Measurements from ENCODE around the gene C22orf23. TPM values are rescaled to one million over a fixed set of nuclear protein-coding genes. Genes with fewer than 3 reads are reported as not detected.

The C22orf23 gene
- total RNA-seq, 4 donors from 2014 or later, result 0.31 to 0.40 TPM; not detected in 2

DNA sequence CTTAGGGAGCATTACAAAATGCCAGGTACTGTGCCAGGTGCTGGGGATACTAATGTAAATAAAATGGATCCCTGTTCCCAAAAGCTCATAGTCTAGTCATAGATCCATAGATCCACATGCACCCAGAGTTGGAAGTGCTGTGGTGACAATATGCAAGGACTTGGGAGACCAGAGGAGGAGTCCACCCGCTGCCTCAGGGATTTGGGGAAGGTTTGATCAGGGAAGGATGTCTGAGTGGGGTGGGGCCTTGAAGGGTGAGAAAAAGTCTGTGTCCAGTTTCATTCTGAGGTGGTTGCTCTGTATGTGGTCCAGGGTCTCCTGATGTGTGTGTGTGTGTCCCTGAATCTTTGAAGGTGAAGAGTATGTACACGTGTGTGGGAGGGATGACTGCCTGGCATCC lies 21.8 kb upstream of the C22orf23 start:
- TF ChIP-seq POLR2AphosphoS5 (IDR thresholded peaks at IDR 0.05) (no peak), POLR2A (IDR thresholded peaks at IDR 0.05) (no peak), EP300 (IDR thresholded peaks at IDR 0.05) (no peak)
- TF ChIP-seq, protein P1, sequence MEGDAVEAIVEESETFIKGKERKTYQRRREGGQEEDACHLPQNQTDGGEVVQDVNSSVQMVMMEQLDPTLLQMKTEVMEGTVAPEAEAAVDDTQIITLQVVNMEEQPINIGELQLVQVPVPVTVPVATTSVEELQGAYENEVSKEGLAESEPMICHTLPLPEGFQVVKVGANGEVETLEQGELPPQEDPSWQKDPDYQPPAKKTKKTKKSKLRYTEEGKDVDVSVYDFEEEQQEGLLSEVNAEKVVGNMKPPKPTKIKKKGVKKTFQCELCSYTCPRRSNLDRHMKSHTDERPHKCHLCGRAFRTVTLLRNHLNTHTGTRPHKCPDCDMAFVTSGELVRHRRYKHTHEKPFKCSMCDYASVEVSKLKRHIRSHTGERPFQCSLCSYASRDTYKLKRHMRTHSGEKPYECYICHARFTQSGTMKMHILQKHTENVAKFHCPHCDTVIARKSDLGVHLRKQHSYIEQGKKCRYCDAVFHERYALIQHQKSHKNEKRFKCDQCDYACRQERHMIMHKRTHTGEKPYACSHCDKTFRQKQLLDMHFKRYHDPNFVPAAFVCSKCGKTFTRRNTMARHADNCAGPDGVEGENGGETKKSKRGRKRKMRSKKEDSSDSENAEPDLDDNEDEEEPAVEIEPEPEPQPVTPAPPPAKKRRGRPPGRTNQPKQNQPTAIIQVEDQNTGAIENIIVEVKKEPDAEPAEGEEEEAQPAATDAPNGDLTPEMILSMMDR (IDR thresholded peaks at IDR 0.05), result no peak
- H3K27ac ChIP-seq, result no peak overlapping the region
- no peaks in the 10 kb centered on the region for H3K9me3 ChIP-seq
- no peak overlapping the region for H3K4me3 ChIP-seq
- no peak for ATAC-seq
- peaks cover 0 to 84% of the 10 kb centered on the region in 2 donors for H3K36me3 ChIP-seq
- no peaks in the 10 kb centered on the region for H3K4me1 ChIP-seq
- 33 to 100% methylated on average over 1 of the region's 2 CpGs for WGBS, 2 donors (ENCODE audit: low coverage in 1 of 2)
- H3K27me3 ChIP-seq, result no peaks in the 10 kb centered on the region

DNA sequence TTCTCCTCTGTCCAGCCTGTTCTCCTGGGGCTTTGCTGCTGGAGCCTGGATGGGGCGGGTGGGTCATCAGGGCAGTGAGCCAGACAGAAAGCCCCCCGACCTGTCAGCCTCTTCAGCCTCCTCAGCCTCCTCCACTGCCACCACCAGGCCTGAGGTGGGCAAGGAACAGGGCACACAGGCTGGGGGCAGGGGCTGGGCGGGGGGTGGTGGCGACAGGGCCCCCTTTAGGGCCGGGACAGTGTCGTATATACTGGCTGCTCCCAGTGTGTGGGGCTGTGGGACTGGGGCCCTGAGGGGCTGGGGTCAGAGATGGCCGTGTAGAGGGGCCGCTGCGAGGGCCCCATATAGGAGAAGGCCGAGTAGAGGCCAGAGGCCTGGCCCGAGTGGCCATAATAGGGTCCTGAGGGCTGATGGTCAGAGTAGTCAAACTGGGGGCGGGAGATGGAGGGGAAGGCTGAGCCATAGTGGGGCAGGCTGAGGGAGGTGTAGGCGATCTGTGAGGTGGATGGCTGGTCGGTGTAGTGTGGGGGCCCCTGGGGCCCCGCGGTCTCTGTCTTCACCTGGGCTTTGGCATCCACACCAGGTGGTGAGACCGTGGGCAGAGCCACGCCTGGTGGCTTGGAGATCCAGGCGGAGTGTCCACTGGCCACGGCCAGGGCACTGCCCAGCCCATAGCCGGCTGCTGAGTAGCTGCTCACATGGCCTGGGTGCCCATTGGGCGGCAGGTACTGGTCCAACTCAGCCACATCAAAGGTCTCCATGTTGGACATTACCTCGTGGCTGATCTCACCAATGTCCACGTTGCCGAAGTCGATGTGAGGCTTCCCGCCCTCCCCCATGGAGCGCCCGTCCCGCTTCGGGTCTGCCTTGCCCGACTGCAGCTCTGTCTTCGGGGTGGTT lies 20.1 kb upstream of the C22orf23 start:
- Histone ChIP-seq H3K27me3 (no peaks in the 10 kb centered on the region), H3K9me3 (no peaks in the 10 kb centered on the region), H3K27ac (no peak overlapping the region), H3K36me3 (peaks cover 0 to 79% of the 10 kb centered on the region in 2 donors), H3K4me3 (no peak overlapping the region), H3K4me1 (no peaks in the 10 kb centered on the region)
- WGBS, 2 donors (ENCODE audit: low coverage in 1 of 2), result 70% methylated on average over 5 of the region's 33 CpGs; no CpG with 5 or more reads in 1 of the 2 donors
- TF ChIP-seq POLR2AphosphoS5 (IDR thresholded peaks at IDR 0.05), result no peak
- no peak for TF ChIP-seq POLR2A (IDR thresholded peaks at IDR 0.05)
- TF ChIP-seq, protein P1 (IDR thresholded peaks at IDR 0.05), result no peak
- TF ChIP-seq EP300 (IDR thresholded peaks at IDR 0.05), result no peak
- ATAC-seq, result no peak

DNA sequence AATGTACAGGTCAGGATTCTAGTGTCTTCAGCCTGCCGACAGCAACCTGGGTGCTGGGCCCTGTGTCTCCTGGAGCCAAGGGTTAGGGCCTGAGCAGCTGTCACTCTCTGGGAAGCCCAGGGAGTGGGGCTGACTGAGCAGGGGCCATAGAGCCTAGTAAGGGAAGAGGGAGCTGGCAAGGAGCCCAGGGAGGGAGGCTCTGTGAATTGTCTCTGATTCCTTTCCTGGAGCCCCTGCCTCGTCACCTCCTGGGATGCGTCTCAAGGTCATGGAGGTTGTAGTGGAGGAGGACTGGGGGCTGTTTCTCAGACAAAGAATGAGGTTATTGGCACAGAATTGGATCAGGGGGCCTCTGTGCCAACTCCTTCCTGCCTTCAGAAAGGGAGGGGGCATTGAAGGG lies 19.1 kb upstream of the C22orf23 start:
- no peak overlapping the region for H3K4me3 ChIP-seq
- no peak overlapping the region for H3K27ac ChIP-seq
- no peak for ATAC-seq
- H3K27me3 ChIP-seq, result no peaks in the 10 kb centered on the region
- H3K4me1 ChIP-seq, result peaks cover 0 to 6% (median 0%) of the 10 kb centered on the region in 3 donors
- peaks cover 0 to 79% of the 10 kb centered on the region in 2 donors for H3K36me3 ChIP-seq
- TF ChIP-seq, protein P1 (IDR thresholded peaks at IDR 0.05), result no peak
- TF ChIP-seq POLR2A (IDR thresholded peaks at IDR 0.05) (no peak), POLR2AphosphoS5 (IDR thresholded peaks at IDR 0.05) (no peak), EP300 (IDR thresholded peaks at IDR 0.05) (no peak)
- H3K9me3 ChIP-seq, result no peaks in the 10 kb centered on the region
- 33 to 37% methylated on average over 1 to 2 of the region's 3 CpGs for WGBS, 2 donors (ENCODE audit: low coverage in 1 of 2)

DNA sequence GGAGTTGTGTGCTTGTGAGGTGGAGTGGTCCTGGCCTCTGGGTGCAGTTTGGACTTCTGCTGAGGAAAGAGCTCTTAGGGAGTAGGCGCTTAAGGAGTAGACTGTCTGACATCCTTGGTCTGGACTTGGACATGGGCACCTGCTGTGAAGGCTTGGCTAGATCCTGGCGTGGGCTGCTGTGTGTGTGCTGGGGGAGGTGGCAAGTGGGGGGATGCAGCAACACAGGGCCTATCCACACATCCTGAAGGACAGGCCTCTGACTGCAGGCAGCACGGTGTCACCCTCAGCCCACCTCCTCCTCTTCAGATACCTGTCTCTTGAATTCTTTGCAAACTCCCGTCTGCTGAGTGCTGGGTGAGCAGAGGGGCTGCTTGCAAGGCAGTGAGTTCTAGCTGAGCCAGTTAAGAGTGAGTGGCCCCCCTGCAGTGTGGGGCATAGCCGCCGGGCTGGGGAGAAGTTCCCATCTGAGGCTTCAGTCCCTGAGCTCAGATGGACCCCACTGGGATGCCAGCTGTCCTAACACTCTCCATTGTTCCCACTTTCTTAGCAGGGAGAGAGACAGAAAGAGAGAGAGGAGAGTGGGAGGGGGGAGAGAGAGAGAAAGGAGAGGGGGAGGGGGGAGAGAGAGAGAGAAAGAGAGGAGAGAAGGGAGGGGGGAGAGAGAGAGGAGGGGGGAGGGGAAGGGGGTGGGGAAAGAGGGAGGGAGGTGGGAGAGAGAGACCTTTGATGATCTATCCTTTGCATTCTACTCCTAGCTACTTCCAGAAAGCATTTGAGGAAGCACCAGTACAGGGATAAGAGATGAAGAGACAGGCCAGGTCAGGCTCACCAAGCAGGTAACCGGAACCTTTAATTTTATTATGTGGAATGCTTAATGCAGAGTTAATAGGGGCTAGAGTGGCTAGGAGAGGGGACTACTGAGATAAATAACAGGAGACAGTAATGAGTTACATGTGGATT lies 18.4 kb upstream of the C22orf23 start:
- Histone ChIP-seq H3K9me3 (no peaks in the 10 kb centered on the region), H3K27ac (no peak overlapping the region), H3K4me3 (no peak overlapping the region), H3K36me3 (peaks cover 0 to 81% of the 10 kb centered on the region in 2 donors), H3K4me1 (peaks cover 0 to 7% (median 0%) of the 10 kb centered on the region in 3 donors), H3K27me3 (no peaks in the 10 kb centered on the region)
- WGBS, 2 donors (ENCODE audit: low coverage in 1 of 2), result 49 to 92% methylated on average over 1 to 2 of the region's 7 CpGs
- TF ChIP-seq POLR2AphosphoS5 (IDR thresholded peaks at IDR 0.05) (no peak), EP300 (IDR thresholded peaks at IDR 0.05) (no peak), POLR2A (IDR thresholded peaks at IDR 0.05) (no peak)
- TF ChIP-seq, protein P1 (IDR thresholded peaks at IDR 0.05), result no peak
- ATAC-seq, result peak; percentile 22
